Uterus (tissue), 2 donors: ENCODE data around the gene C11orf21.

ENCODE experiments used
- POLR2A ChIP-seq, 2 donors: fragments of 450-650 bp; IDR thresholded peaks; one replicate each; pipeline ENCODE4 v1.6.1; 2016; ENCODE audit warnings: antibody characterized with exemption in 2 of 2, mild to moderate bottlenecking in 1 of 2, moderate library complexity in 1 of 2
- TF ChIP-seq, protein P1 (sequence below), 4 experiments: fragments of 200-600 bp in 2 of 4; fragments of 450-650 bp in 2 of 4; sonication (generic) in 2 of 4; IDR thresholded peaks; one replicate each; pipeline ENCODE4 v1.5.1; 2016 to 2019; ENCODE audit warnings: antibody characterized with exemption in 4 of 4, mild to moderate bottlenecking in 2 of 4, moderate library complexity in 1 of 4

DNA sequence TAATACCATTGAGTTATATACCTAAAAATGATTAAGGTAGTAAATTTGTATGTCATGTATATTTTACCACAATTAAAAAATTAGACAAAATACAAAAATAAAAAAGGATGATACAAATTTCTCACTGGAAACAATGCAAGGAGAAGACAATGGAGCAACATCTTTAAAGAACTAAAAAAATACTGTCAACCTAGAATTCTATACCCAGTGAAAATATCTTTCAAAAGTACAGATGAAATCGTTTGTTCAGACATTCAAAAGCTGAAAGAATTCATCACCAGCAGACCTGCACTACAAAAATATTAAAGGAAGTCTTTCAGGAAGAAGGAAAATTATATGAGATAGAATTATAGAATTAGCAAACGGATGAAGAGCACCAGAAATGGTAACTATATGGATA, 21.5 kb downstream of the C11orf21 start:
- TF ChIP-seq, protein P1, sequence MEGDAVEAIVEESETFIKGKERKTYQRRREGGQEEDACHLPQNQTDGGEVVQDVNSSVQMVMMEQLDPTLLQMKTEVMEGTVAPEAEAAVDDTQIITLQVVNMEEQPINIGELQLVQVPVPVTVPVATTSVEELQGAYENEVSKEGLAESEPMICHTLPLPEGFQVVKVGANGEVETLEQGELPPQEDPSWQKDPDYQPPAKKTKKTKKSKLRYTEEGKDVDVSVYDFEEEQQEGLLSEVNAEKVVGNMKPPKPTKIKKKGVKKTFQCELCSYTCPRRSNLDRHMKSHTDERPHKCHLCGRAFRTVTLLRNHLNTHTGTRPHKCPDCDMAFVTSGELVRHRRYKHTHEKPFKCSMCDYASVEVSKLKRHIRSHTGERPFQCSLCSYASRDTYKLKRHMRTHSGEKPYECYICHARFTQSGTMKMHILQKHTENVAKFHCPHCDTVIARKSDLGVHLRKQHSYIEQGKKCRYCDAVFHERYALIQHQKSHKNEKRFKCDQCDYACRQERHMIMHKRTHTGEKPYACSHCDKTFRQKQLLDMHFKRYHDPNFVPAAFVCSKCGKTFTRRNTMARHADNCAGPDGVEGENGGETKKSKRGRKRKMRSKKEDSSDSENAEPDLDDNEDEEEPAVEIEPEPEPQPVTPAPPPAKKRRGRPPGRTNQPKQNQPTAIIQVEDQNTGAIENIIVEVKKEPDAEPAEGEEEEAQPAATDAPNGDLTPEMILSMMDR (IDR thresholded peaks at IDR 0.05), result no peak
- TF ChIP-seq POLR2A (IDR thresholded peaks at IDR 0.05), result no peak
